Fibroblast of skin of scalp (primary cell): Measurements from ENCODE around the gene ESPNL.
"Not testable (repeated sequence)": the region's sequence is repeated elsewhere in the genome, so short reads cannot be mapped to it uniquely, and the experiment has no call there.

Experiments used
- DNase-seq: peaks from one replicate; pipeline ENCODE4 v3.0.0-alpha.2; 2013

The ESPNL gene

GRCh38 chr2:238115709-238116108 lies 15.6 kb downstream of the ESPNL start:
- not testable (repeated sequence) for DNase-seq

GRCh38 chr2:238116298-238117198 lies 16.4 kb downstream of the ESPNL start:
- DNase-seq = no peak

- DNase-seq = peak; percentile 27
Measured at GRCh38 chr2:238117199-238118154, 17.3 kb downstream of the ESPNL start.

- DNase-seq = no peak
Measured at GRCh38 chr2:238119756-238120462, 19.8 kb downstream of the ESPNL start.

GRCh38 chr2:238120463-238121298 lies 20.5 kb downstream of the ESPNL start:
- peak; percentile 51 for DNase-seq

- no peak for DNase-seq
Measured at GRCh38 chr2:238121511-238122286, 21.6 kb downstream of the ESPNL start.

- no peak for DNase-seq
Measured at GRCh38 chr2:238122287-238123217, 22.4 kb downstream of the ESPNL start.

- DNase-seq = no peak
Measured at GRCh38 chr2:238123218-238123971, 23.3 kb downstream of the ESPNL start.

GRCh38 chr2:238123991-238124470 lies 23.9 kb downstream of the ESPNL start:
- DNase-seq = no peak

- DNase-seq = no peak
Measured at GRCh38 chr2:238124488-238125126, 24.5 kb downstream of the ESPNL start.

GRCh38 chr2:238125127-238125885 lies 25.2 kb downstream of the ESPNL start:
- no peak for DNase-seq

GRCh38 chr2:238126338-238126737 lies 26.2 kb downstream of the ESPNL start:
- no peak for DNase-seq

- no peak for DNase-seq
Measured at GRCh38 chr2:238126775-238127164, 26.6 kb downstream of the ESPNL start.

GRCh38 chr2:238127165-238128060 lies 27.3 kb downstream of the ESPNL start:
- peak; percentile 76 for DNase-seq

- DNase-seq = no peak
Measured at GRCh38 chr2:238128061-238128440, 27.9 kb downstream of the ESPNL start.

GRCh38 chr2:238128534-238129001 lies 28.4 kb downstream of the ESPNL start:
- DNase-seq = no peak
